Measurements from ENCODE around the gene SGO2. TPM values are rescaled to one million over a fixed set of nuclear protein-coding genes. Genes with fewer than 3 reads are reported as not detected.

Gene SGO2
- total and polyA plus RNA-seq, 8 donors, result 0.58 to 6.7 (median 1.2) TPM

GRCh38 chr2:200479692-200480265 lies 46.2 kb upstream of the SGO2 start:
- intact Hi-C loops (cut with DNase I; ENCODE audit: low total_unique reads), result loop anchor here (5.0 kb wide), 1 partner anchor 497 kb away; no protein-coding TSS in a partner anchor
- 31 to 49% (median 42%) methylated on average over 8 of the region's 8 CpGs for WGBS, 5 donors

GRCh38 chr2:200482194-200482593 lies 43.8 kb upstream of the SGO2 start:
- H3K27me3 ChIP-seq, result no peaks in the 10 kb centered on the region
- intact Hi-C loops (cut with DNase I; ENCODE audit: low total_unique reads), result loop anchor here (5.0 kb wide), 1 partner anchor 500 kb away; no protein-coding TSS in a partner anchor
- H3K27ac ChIP-seq, result no peak overlapping the region

More at GRCh38 chr2:200479692-200480265, 46.2 kb upstream of the SGO2 start:
- Histone ChIP-seq H3K27me3 (no peaks in the 10 kb centered on the region), H3K4me1 (peaks cover 0 to 17% (median 4%) of the 10 kb centered on the region in 4 donors), H3K4me3 (no peak overlapping the region), H3K9me3 (no peaks in the 10 kb centered on the region), H3K27ac (peak overlapping the region in 2 of 5 donors; percentile 38 to 40), H3K36me3 (peaks cover 10 to 50% (median 48%) of the 10 kb centered on the region in 4 donors)
- no peak for TF ChIP-seq EP300 (IDR thresholded peaks at IDR 0.05)
- no peak for TF ChIP-seq POLR2A (IDR thresholded peaks at IDR 0.05)
- TF ChIP-seq CTCF (IDR thresholded peaks at IDR 0.05), result no peak
- no peak for TF ChIP-seq POLR2AphosphoS5 (IDR thresholded peaks at IDR 0.05)
- peak in 1 of 2 donors; percentile 30 for DNase-seq

GRCh38 chr2:200483729-200484198 lies 42.2 kb upstream of the SGO2 start:
- Histone ChIP-seq H3K4me3 (no peak overlapping the region), H3K4me1 (peaks cover 0 to 15% (median 4%) of the 10 kb centered on the region in 4 donors), H3K9me3 (no peaks in the 10 kb centered on the region), H3K27ac (no peak overlapping the region), H3K27me3 (no peaks in the 10 kb centered on the region), H3K36me3 (peaks cover 0 to 13% (median 9%) of the 10 kb centered on the region in 4 donors)
- intact Hi-C loops (cut with DNase I; ENCODE audit: low total_unique reads), result loop anchor here (5.0 kb wide), 1 partner anchor 501 kb away; no protein-coding TSS in a partner anchor
- TF ChIP-seq POLR2A (IDR thresholded peaks at IDR 0.05) (no peak), POLR2AphosphoS5 (IDR thresholded peaks at IDR 0.05) (peak in 1 of 3 donors; percentile 35), CTCF (IDR thresholded peaks at IDR 0.05) (peak in 4 of 7 experiments; percentile 21 to 44 (median 30))
- WGBS, 5 donors, result 25 to 49% (median 35%) methylated on average over 4 of the region's 4 CpGs
- peak; percentile 66 to 85 for DNase-seq

More at GRCh38 chr2:200482194-200482593, 43.8 kb upstream of the SGO2 start:
- H3K4me1 ChIP-seq, result peaks cover 0 to 17% (median 4%) of the 10 kb centered on the region in 4 donors
- TF ChIP-seq POLR2AphosphoS5 (IDR thresholded peaks at IDR 0.05), result no peak
- H3K4me3 ChIP-seq, result no peak overlapping the region
- H3K36me3 ChIP-seq, result peaks cover 7 to 25% (median 24%) of the 10 kb centered on the region in 4 donors
- no peaks in the 10 kb centered on the region for H3K9me3 ChIP-seq
- DNase-seq, result no peak

- Histone ChIP-seq H3K27me3 (no peaks in the 10 kb centered on the region), H3K27ac (no peak overlapping the region), H3K4me1 (peaks cover 0 to 8% (median 2%) of the 10 kb centered on the region in 4 donors), H3K4me3 (no peak overlapping the region), H3K9me3 (no peaks in the 10 kb centered on the region), H3K36me3 (peaks cover 6 to 12% (median 8%) of the 10 kb centered on the region in 4 donors)
- TF ChIP-seq POLR2A (IDR thresholded peaks at IDR 0.05), result no peak
- no peak for TF ChIP-seq CTCF (IDR thresholded peaks at IDR 0.05)
- TF ChIP-seq EP300 (IDR thresholded peaks at IDR 0.05), result no peak
- TF ChIP-seq POLR2AphosphoS5 (IDR thresholded peaks at IDR 0.05), result no peak
- DNase-seq, result no peak
- intact Hi-C loops (cut with DNase I; ENCODE audit: low total_unique reads), result loop anchor here (5.0 kb wide), 1 partner anchor 503 kb away; no protein-coding TSS in a partner anchor
- WGBS, 5 donors, result 75 to 82% (median 76%) methylated on average over 3 of the region's 3 CpGs
Observed at GRCh38 chr2:200484934-200485333, 41.1 kb upstream of the SGO2 start.

GRCh38 chr2:200486529-200486928 lies 39.5 kb upstream of the SGO2 start:
- intact Hi-C loops (cut with DNase I; ENCODE audit: low total_unique reads), result no loop called here
- WGBS, 5 donors, result 56 to 68% (median 65%) methylated on average over 2 of the region's 2 CpGs
- H3K36me3 ChIP-seq, result peaks cover 12 to 28% (median 24%) of the 10 kb centered on the region in 4 donors

More at GRCh38 chr2:200486529-200486928, 39.5 kb upstream of the SGO2 start:
- DNase-seq, result no peak
- H3K27me3 ChIP-seq, result no peaks in the 10 kb centered on the region
- peaks cover 0 to 5% (median under 1%) of the 10 kb centered on the region in 4 donors for H3K4me1 ChIP-seq
- TF ChIP-seq POLR2A (IDR thresholded peaks at IDR 0.05) (no peak), EP300 (IDR thresholded peaks at IDR 0.05) (no peak), POLR2AphosphoS5 (IDR thresholded peaks at IDR 0.05) (no peak), CTCF (IDR thresholded peaks at IDR 0.05) (no peak)
- no peak overlapping the region for H3K4me3 ChIP-seq
- H3K9me3 ChIP-seq, result no peaks in the 10 kb centered on the region
- no peak overlapping the region for H3K27ac ChIP-seq
